Small intestine (tissue), 7 donors: ENCODE data around the gene COLQ. TPM values are rescaled to one million over a fixed set of nuclear protein-coding genes. Genes with fewer than 3 reads are reported as not detected.
"Not testable (repeated sequence)": the region's sequence is repeated elsewhere in the genome, so short reads cannot be mapped to it uniquely, and the experiment has no call there.

Source experiments
- DNase-seq, 2 donors: peaks; one replicate each; pipeline versions ENCODE4 v3.0.0 to v3.0.0-alpha.2; 2013
- FAIRE-seq: peaks from 2 replicates; lab custom pipeline; 2012; peaks lifted over from hg19 to GRCh38; lab: Jason Lieb, UNC
- H3K27ac ChIP-seq, 3 donors: one replicate each; pipeline ENCODE4 v1.5.1; 2013; ENCODE audit warnings: low read length in 2 of 3, mild to moderate bottlenecking in 2 of 3, control low read depth in 1 of 3, inconsistent platforms in 1 of 3, low read depth in 1 of 3, moderate library complexity in 1 of 3
- H3K27me3 ChIP-seq, 3 donors: one replicate each; pipeline ENCODE4 v1.6.1; 2013; ENCODE audit warnings: low read length in 3 of 3, inconsistent platforms in 1 of 3; ENCODE audit not compliant: control insufficient read depth in 3 of 3, insufficient read depth in 3 of 3
- H3K36me3 ChIP-seq, 3 donors: one replicate each; pipeline ENCODE4 v1.6.1; 2013; ENCODE audit warnings: low read length in 3 of 3, inconsistent platforms in 1 of 3, low read depth in 1 of 3, mild to moderate bottlenecking in 1 of 3, moderate library complexity in 1 of 3; ENCODE audit not compliant: control insufficient read depth in 3 of 3, insufficient read depth in 2 of 3
- H3K4me1 ChIP-seq, 3 donors: one replicate each; pipeline ENCODE4 v1.6.1; 2013; ENCODE audit warnings: low read length in 2 of 3, inconsistent platforms in 1 of 3, low read depth in 1 of 3, mild to moderate bottlenecking in 1 of 3, moderate library complexity in 1 of 3; ENCODE audit not compliant: control insufficient read depth in 3 of 3, insufficient read depth in 2 of 3
- H3K4me3 ChIP-seq, 3 donors: one replicate each; pipeline ENCODE4 v1.5.1; 2013; ENCODE audit warnings: low read length in 3 of 3, control low read depth in 1 of 3, inconsistent platforms in 1 of 3, low read depth in 1 of 3, mild to moderate bottlenecking in 1 of 3, moderate library complexity in 1 of 3
- H3K9me3 ChIP-seq, 2 donors: one replicate each; pipeline ENCODE4 v1.6.1; 2013; ENCODE audit warnings: low read depth in 1 of 2, low read length in 1 of 2; ENCODE audit not compliant: control insufficient read depth in 2 of 2, insufficient read depth in 1 of 2
- WGBS, 3 donors: extraction: QIAGEN DNeasy Blood & Tissue Kit; methylation state at CpG; one replicate each; pipeline ENCODE4 v1.1.7; 2013; 5-methylcytosine and 5-hydroxymethylcytosine counted together
- polyA plus RNA-seq, 4 donors: library from polyadenylated mRNA; stranded (reverse) in 3 of 4; unstranded in 1 of 4; fragments of 200-250 nt in 3 of 4; fragments of 120-200 nt in 1 of 4; gene quantifications; one replicate each; pipeline versions ENCODE4 v1.2.1 to v1.2.3, GENCODE V29; 2013
- donor health status: healthy with polysubstance abuse.
- donor health status: control.
- donor health status: control.
- donor health status: Bipolar disorder and iron deficiency.
- donor health status: healthy.

The COLQ gene
- polyA plus RNA-seq, 4 donors = 0.81 to 3.6 (median 2.0) TPM

- no peaks in the 10 kb centered on the region for H3K36me3 ChIP-seq
- no peak overlapping the region for H3K4me3 ChIP-seq
- H3K27ac ChIP-seq = no peak overlapping the region
- no peaks in the 10 kb centered on the region for H3K27me3 ChIP-seq
- WGBS, 3 donors = 94 to 96% (median 95%) methylated on average over 5 of the region's 5 CpGs
- FAIRE-seq (no peak), DNase-seq (no peak)
- H3K4me1 ChIP-seq = no peaks in the 10 kb centered on the region
- no peaks in the 10 kb centered on the region for H3K9me3 ChIP-seq
These were observed 28.1 kb downstream of the COLQ start for GRCh38 chr3:15493436-15493835.

- Histone ChIP-seq H3K27me3 (no peaks in the 10 kb centered on the region), H3K4me1 (no peaks in the 10 kb centered on the region), H3K36me3 (no peaks in the 10 kb centered on the region), H3K9me3 (no peaks in the 10 kb centered on the region), H3K4me3 (no peak overlapping the region), H3K27ac (no peak overlapping the region)
- DNase-seq = no peak
- 84 to 90% (median 85%) methylated on average over 4 of the region's 4 CpGs for WGBS, 3 donors
- no peak for FAIRE-seq
These were observed 28.6 kb downstream of the COLQ start for GRCh38 chr3:15492847-15493360.

- H3K36me3 ChIP-seq = peaks cover 0 to 6% (median 0%) of the 10 kb centered on the region in 3 donors
- no peak overlapping the region for H3K4me3 ChIP-seq
- FAIRE-seq (no peak), DNase-seq (no peak)
- H3K27me3 ChIP-seq = no peaks in the 10 kb centered on the region
- WGBS, 3 donors = 92 to 97% (median 94%) methylated on average over 8 of the region's 8 CpGs
- H3K9me3 ChIP-seq = no peaks in the 10 kb centered on the region
- H3K27ac ChIP-seq = no peak overlapping the region
- H3K4me1 ChIP-seq = no peaks in the 10 kb centered on the region
These were observed 30.4 kb downstream of the COLQ start for GRCh38 chr3:15491143-15491542.

GRCh38 chr3:15490158-15490557 is 31.3 kb downstream of the COLQ start:
- H3K9me3 ChIP-seq = no peaks in the 10 kb centered on the region
- 94 to 98% (median 94%) methylated on average over 2 of the region's 2 CpGs for WGBS, 3 donors
- DNase-seq (no peak), FAIRE-seq (no peak)
- no peaks in the 10 kb centered on the region for H3K4me1 ChIP-seq
- H3K4me3 ChIP-seq = no peak overlapping the region
- no peak overlapping the region for H3K27ac ChIP-seq
- no peaks in the 10 kb centered on the region for H3K27me3 ChIP-seq
- peaks cover 0 to 6% (median 0%) of the 10 kb centered on the region in 3 donors for H3K36me3 ChIP-seq

- DNase-seq (no peak), FAIRE-seq (no peak)
- no peaks in the 10 kb centered on the region for H3K9me3 ChIP-seq
- WGBS, 3 donors = 95 to 96% (median 96%) methylated on average over 9 of the region's 9 CpGs
- no peaks in the 10 kb centered on the region for H3K27me3 ChIP-seq
- no peak overlapping the region for H3K4me3 ChIP-seq
- no peaks in the 10 kb centered on the region for H3K4me1 ChIP-seq
- no peak overlapping the region for H3K27ac ChIP-seq
- H3K36me3 ChIP-seq = peaks cover 0 to 6% (median 0%) of the 10 kb centered on the region in 3 donors
These were observed 33.5 kb downstream of the COLQ start for GRCh38 chr3:15488002-15488401.

GRCh38 chr3:15486979-15487378 is 34.5 kb downstream of the COLQ start:
- FAIRE-seq = no peak
- Histone ChIP-seq H3K36me3 (peaks cover 0 to 6% (median 0%) of the 10 kb centered on the region in 3 donors), H3K4me3 (no peak overlapping the region), H3K9me3 (no peaks in the 10 kb centered on the region), H3K27ac (no peak overlapping the region), H3K27me3 (no peaks in the 10 kb centered on the region), H3K4me1 (no peaks in the 10 kb centered on the region)
- no peak for DNase-seq
- 87 to 92% (median 90%) methylated on average over 4 of the region's 4 CpGs for WGBS, 3 donors

GRCh38 chr3:15486020-15486419 is 35.5 kb downstream of the COLQ start:
- DNase-seq (no peak), FAIRE-seq (no peak)
- Histone ChIP-seq H3K27me3 (no peaks in the 10 kb centered on the region), H3K4me3 (no peak overlapping the region), H3K4me1 (no peaks in the 10 kb centered on the region), H3K9me3 (no peaks in the 10 kb centered on the region), H3K36me3 (peaks cover 0 to 6% (median 0%) of the 10 kb centered on the region in 3 donors), H3K27ac (no peak overlapping the region)
- WGBS, 3 donors = 91 to 98% (median 95%) methylated on average over 2 of the region's 2 CpGs

- H3K4me3 ChIP-seq, H3K4me1 ChIP-seq, H3K9me3 ChIP-seq, H3K36me3 ChIP-seq, H3K27ac ChIP-seq, DNase-seq, H3K27me3 ChIP-seq, FAIRE-seq: not testable (repeated sequence)
- WGBS, 3 donors = 86 to 94% (median 92%) methylated on average over 6 of the region's 6 CpGs
These were observed 37.0 kb downstream of the COLQ start for GRCh38 chr3:15484551-15484950.
